Neural crest cell (in vitro differentiated cells): Measurements from ENCODE around the gene RAB11FIP3. TPM values are rescaled to one million over a fixed set of nuclear protein-coding genes. Genes with fewer than 3 reads are reported as not detected.
"Not testable (repeated sequence)": the region's sequence is repeated elsewhere in the genome, so short reads cannot be mapped to it uniquely, and the experiment has no call there.

Experiments
- DNase-seq: peaks from one replicate; pipeline ENCODE4 v3.0.0; 2021; ENCODE audit warnings: low read depth, mixed read lengths, low spot score
- H3K27ac Mint-ChIP-seq: one replicate; pipeline ENCODE4 v1.8.0; 2021; ENCODE audit warnings: mild to moderate bottlenecking, mixed read lengths; ENCODE audit not compliant: unreplicated experiment
- H3K27me3 Mint-ChIP-seq: 2 replicates; pipeline ENCODE4 v1.8.0; 2021; ENCODE audit warnings: low read depth, mild to moderate bottlenecking, mixed read lengths
- H3K36me3 Mint-ChIP-seq: 2 replicates; pipeline ENCODE4 v1.8.0; 2021; ENCODE audit warnings: low read depth, mild to moderate bottlenecking, mixed read lengths
- H3K4me1 Mint-ChIP-seq: 2 replicates; pipeline ENCODE4 v1.8.0; 2021; ENCODE audit warnings: mixed read lengths
- H3K4me3 Mint-ChIP-seq: one replicate; pipeline ENCODE4 v1.8.0; 2021; ENCODE audit warnings: mild to moderate bottlenecking, mixed read lengths
- H3K9me3 Mint-ChIP-seq: 2 replicates; pipeline ENCODE4 v1.8.0; 2021; ENCODE audit warnings: mixed read lengths
- CTCF ChIP-seq: fragments of 200-600 bp; sonication (generic); conservative IDR thresholded peaks from 2 replicates; pipeline ENCODE4 v1.5.0; 2021; ENCODE audit warnings: antibody characterized with exemption, mild to moderate bottlenecking
- total RNA-seq: library from RNA; stranded (reverse); gene quantifications from 2 replicates; pipeline ENCODE4 v1.2.1, GENCODE V29; 2021

RAB11FIP3 gene
- total RNA-seq, 1 donor from 2014 or later, result 72.2 TPM

DNA sequence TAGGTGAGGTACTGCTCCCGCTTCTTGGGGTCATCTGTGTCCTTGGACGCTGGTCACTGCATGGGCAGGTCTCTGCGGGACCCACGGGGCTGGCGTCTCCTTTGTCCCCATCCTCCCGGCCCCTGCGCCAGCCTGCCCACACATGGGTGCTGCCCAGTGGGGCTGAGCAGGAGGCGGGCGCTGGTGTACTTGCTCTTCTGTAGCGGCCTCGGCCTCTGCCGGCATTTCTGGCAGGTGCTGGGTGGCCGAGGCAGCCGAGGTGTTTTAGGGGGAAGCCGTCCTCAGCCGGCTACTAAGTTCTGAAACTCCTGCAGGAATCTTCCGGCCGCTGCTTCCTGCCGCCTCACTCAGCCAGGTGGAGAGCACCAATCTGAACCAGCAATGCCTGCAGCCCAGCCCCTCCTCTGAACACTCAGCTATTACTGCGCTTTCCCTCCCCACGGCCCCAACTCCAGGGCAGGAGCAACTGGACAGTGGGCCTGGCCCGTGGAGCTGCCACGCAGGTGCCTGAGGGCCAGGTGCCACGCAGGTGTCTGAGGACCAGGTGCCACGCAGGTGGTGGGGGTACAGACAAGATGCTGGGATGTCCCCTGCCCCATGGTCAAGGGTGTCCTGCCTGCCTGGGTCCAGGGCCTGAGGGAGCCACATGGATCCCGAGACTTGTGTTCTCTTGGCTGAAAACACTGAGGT is 13.7 kb upstream of the RAB11FIP3 start:
- TF ChIP-seq CTCF, result no peak
- Mint-ChIP-seq H3K27me3 (no peaks in the 10 kb centered on the region), H3K36me3 (no peaks in the 10 kb centered on the region), H3K9me3 (no peaks in the 10 kb centered on the region), H3K4me3 (no peak overlapping the region), H3K4me1 (no peaks in the 10 kb centered on the region), H3K27ac (no peak overlapping the region)
- DNase-seq, result no peak

- Mint-ChIP-seq H3K4me1 (no peaks in the 10 kb centered on the region), H3K36me3 (no peaks in the 10 kb centered on the region), H3K9me3 (no peaks in the 10 kb centered on the region), H3K4me3 (no peak overlapping the region), H3K27me3 (no peaks in the 10 kb centered on the region), H3K27ac (no peak overlapping the region)
- no peak for TF ChIP-seq CTCF
- DNase-seq, result no peak
Observed at GRCh38 chr16:414395-415169, 10.9 kb upstream of the RAB11FIP3 start.

DNA sequence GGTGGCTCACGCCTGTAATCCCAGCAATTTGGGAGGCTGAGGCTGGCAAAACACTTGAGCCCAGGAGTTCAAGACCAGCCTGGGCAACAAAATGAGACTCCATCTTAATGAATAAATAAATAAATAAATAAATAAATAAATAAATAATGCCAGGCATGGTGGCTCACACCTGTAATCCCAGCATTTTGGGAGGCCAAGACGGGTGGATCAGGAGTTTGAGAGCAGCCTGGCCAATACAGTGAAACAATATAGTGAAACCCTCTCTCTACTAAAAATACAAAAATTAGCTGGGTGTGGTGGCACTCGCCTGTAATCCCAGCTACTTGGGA is 10.3 kb upstream of the RAB11FIP3 start:
- not testable (repeated sequence) for H3K4me3 Mint-ChIP-seq, H3K4me1 Mint-ChIP-seq, H3K27ac Mint-ChIP-seq, H3K9me3 Mint-ChIP-seq, H3K36me3 Mint-ChIP-seq, DNase-seq, H3K27me3 Mint-ChIP-seq

GRCh38 chr16:422179-422578 is 3.3 kb upstream of the RAB11FIP3 start:
- not testable (repeated sequence) for H3K36me3 Mint-ChIP-seq, DNase-seq, H3K4me3 Mint-ChIP-seq, H3K27ac Mint-ChIP-seq, H3K9me3 Mint-ChIP-seq
- Mint-ChIP-seq H3K4me1 (peaks cover 18% of the 10 kb centered on the region), H3K27me3 (peaks cover 23% of the 10 kb centered on the region)

DNA sequence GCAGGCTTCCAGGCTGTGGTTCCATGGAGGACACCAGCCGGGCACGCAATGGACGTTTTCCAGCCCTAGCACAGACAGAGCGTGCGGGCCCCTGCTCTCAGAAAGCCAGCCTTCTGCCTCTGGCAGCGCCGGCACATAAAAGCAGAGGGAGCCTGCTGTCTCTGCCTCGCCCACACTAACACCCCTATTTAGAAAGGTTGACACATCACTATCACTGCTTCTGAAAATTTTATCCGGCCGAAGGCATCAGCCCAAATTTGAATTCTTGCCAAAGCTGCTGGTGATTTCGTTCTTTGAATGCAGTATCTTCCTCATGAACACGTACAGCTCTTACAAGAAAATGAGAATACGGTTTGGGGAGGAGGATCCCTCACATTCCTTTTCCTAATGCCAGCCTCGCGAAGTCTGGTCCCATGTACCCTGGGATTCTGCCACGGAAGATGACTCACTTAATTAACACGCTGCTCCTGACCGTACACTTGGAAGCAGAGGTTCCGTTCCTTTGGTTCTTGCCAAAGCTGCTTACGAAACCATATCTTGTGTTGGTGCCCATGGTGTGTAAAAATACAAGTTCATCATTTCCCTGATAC is 1.3 kb upstream of the RAB11FIP3 start:
- peaks cover 23% of the 10 kb centered on the region for H3K27me3 Mint-ChIP-seq
- no peak overlapping the region for H3K27ac Mint-ChIP-seq
- peak overlapping the region; percentile 83 for H3K4me3 Mint-ChIP-seq
- peaks cover 36% of the 10 kb centered on the region for H3K4me1 Mint-ChIP-seq
- H3K36me3 Mint-ChIP-seq, result peaks cover 2% of the 10 kb centered on the region
- no peaks in the 10 kb centered on the region for H3K9me3 Mint-ChIP-seq
- DNase-seq, result no peak
- no peak for TF ChIP-seq CTCF

DNA sequence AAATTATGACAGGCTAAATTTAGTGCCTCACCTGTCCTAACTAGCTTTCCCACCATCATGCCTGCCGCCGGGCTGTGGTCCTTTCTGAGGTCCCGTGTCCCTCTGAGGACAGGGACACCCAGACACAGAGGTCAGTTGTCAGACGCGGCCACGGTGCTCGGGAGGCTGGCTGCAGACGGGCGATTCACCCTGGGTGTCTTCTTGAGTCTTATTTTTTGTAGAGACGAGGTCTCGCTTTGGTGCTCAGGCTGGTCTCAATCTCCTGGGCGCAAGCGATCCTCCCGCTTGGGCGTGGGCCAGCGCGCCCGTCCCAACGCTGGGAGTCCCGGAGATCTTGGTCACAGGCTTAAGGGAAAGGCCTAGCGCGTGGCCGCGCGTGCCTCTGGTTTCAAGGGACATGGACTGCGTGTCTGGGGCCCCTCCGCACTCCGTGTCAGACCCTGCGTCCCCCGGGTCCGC is 797 bp upstream of the RAB11FIP3 start:
- Mint-ChIP-seq H3K36me3 (peaks cover 2% of the 10 kb centered on the region), H3K4me3 (peak overlapping the region; percentile 83), H3K27ac (no peak overlapping the region), H3K4me1 (peaks cover 36% of the 10 kb centered on the region), H3K27me3 (peaks cover 23% of the 10 kb centered on the region), H3K9me3 (no peaks in the 10 kb centered on the region)
- DNase-seq, result no peak
- no peak for TF ChIP-seq CTCF
